ENCODE results near the gene KLK12.

DNA sequence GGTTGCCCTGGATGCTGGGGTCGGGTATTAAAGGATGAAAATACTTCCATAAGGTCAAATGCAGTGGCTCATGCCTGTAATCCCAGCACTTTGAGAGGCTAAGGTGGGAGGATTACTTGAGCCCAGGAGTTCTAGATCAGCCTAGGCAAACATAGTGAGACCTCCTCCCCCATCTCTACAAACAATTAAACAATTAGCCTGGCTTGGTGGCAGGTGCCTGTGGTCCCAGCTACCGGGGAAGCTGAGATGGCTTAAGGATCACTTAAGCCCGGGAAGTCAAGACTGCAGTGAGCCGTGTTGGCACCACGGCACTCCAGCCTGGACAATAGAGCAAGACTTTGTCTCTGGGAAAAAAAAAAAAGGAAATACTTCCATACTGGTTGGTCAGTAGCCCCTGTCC is 9.9 kb downstream of the KLK12 start:
- TF ChIP-seq, protein P1, sequence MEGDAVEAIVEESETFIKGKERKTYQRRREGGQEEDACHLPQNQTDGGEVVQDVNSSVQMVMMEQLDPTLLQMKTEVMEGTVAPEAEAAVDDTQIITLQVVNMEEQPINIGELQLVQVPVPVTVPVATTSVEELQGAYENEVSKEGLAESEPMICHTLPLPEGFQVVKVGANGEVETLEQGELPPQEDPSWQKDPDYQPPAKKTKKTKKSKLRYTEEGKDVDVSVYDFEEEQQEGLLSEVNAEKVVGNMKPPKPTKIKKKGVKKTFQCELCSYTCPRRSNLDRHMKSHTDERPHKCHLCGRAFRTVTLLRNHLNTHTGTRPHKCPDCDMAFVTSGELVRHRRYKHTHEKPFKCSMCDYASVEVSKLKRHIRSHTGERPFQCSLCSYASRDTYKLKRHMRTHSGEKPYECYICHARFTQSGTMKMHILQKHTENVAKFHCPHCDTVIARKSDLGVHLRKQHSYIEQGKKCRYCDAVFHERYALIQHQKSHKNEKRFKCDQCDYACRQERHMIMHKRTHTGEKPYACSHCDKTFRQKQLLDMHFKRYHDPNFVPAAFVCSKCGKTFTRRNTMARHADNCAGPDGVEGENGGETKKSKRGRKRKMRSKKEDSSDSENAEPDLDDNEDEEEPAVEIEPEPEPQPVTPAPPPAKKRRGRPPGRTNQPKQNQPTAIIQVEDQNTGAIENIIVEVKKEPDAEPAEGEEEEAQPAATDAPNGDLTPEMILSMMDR (IDR thresholded peaks at IDR 0.05 in 4 of 5, conservative IDR thresholded peaks at IDR 0.05 in 1 of 5) = no peak
- TF ChIP-seq POLR2A (IDR thresholded peaks at IDR 0.05) = no peak

Data from gastrocnemius medialis (tissue), 4 donors.